ENCODE data around the gene UNC79. TPM values are rescaled to one million over a fixed set of nuclear protein-coding genes. Genes with fewer than 3 reads are reported as not detected.
A peak's percentile ranks its signal among the peaks of the same experiment; 100 is the strongest.

UNC79 gene
- total RNA-seq, 4 donors from 2014 or later, result under 0.01 to 0.23 (median 0.18) TPM

DNA sequence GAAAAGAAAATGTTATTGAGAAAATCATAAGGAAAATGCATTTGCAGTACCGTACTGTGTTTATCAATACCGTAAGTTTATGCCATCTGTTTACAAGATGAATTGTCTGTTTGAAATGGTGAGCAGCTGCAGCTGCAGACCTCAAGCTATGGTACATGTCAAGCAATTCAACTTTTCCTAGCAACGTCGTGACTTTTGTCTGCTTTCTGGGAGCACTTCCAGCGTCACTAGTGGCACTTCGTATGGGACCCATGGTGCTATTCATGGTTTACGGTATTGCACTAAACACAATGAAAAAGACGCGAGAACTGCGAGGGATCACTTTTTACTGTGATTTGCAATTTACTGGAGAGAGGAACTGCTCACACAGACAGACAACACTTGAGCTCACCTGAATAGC lies 160.8 kb downstream of the UNC79 start:
- no peaks in the 10 kb centered on the region for H3K4me1 ChIP-seq
- DNase-seq (ENCODE audit: extremely low spot score), result peak; percentile 78
- intact Hi-C loops (cut with DNase I), result no loop called here
- H3K36me3 ChIP-seq, result no peaks in the 10 kb centered on the region
- peaks cover 0 to 31% (median 0%) of the 10 kb centered on the region in 4 donors for H3K27me3 ChIP-seq
- no peaks in the 10 kb centered on the region for H3K9me3 ChIP-seq
- no peak overlapping the region for H3K27ac ChIP-seq (replicated peaks in 1 of 4)
- 40% methylated on average over 10 of the region's 10 CpGs for WGBS
- no peak for TF ChIP-seq EP300 (IDR thresholded peaks at IDR 0.05)
- TF ChIP-seq POLR2A (IDR thresholded peaks at IDR 0.05; ENCODE audit: low read depth), result no peak
- no peak for TF ChIP-seq POLR2AphosphoS5 (IDR thresholded peaks at IDR 0.05)
- no peak for TF ChIP-seq CTCF (IDR thresholded peaks at IDR 0.05)
- no peak overlapping the region for H3K4me3 ChIP-seq

- Histone ChIP-seq H3K27me3 (peaks cover 0 to 31% (median 0%) of the 10 kb centered on the region in 4 donors), H3K9me3 (no peaks in the 10 kb centered on the region), H3K36me3 (no peaks in the 10 kb centered on the region), H3K4me1 (no peaks in the 10 kb centered on the region), H3K27ac (replicated peaks in 1 of 4) (no peak overlapping the region), H3K4me3 (no peak overlapping the region)
- TF ChIP-seq EP300 (IDR thresholded peaks at IDR 0.05) (no peak), POLR2AphosphoS5 (IDR thresholded peaks at IDR 0.05) (peak in 1 of 2 donors; percentile 6)
- DNase-seq (ENCODE audit: extremely low spot score), result peak; percentile 57
- intact Hi-C loops (cut with DNase I), result no loop called here
- 46% methylated on average over 3 of the region's 3 CpGs for WGBS
These were observed 162.0 kb downstream of the UNC79 start for GRCh38 chr14:93592786-93593185.

GRCh38 chr14:93606091-93606490 lies 175.4 kb downstream of the UNC79 start:
- DNase-seq (ENCODE audit: extremely low spot score), result no peak
- no peak overlapping the region for H3K27ac ChIP-seq (replicated peaks in 1 of 4)
- peaks cover 0 to 9% (median 3%) of the 10 kb centered on the region in 4 donors for H3K9me3 ChIP-seq
- intact Hi-C loops (cut with DNase I), result no loop called here
- H3K36me3 ChIP-seq, result no peaks in the 10 kb centered on the region
- no peaks in the 10 kb centered on the region for H3K4me1 ChIP-seq
- H3K4me3 ChIP-seq, result no peak overlapping the region
- TF ChIP-seq EP300 (IDR thresholded peaks at IDR 0.05), result no peak
- TF ChIP-seq CTCF (IDR thresholded peaks at IDR 0.05), result no peak
- TF ChIP-seq POLR2AphosphoS5 (IDR thresholded peaks at IDR 0.05), result no peak
- TF ChIP-seq POLR2A (IDR thresholded peaks at IDR 0.05; ENCODE audit: low read depth), result no peak
- peaks cover 0 to 4% (median 0%) of the 10 kb centered on the region in 4 donors for H3K27me3 ChIP-seq

DNA sequence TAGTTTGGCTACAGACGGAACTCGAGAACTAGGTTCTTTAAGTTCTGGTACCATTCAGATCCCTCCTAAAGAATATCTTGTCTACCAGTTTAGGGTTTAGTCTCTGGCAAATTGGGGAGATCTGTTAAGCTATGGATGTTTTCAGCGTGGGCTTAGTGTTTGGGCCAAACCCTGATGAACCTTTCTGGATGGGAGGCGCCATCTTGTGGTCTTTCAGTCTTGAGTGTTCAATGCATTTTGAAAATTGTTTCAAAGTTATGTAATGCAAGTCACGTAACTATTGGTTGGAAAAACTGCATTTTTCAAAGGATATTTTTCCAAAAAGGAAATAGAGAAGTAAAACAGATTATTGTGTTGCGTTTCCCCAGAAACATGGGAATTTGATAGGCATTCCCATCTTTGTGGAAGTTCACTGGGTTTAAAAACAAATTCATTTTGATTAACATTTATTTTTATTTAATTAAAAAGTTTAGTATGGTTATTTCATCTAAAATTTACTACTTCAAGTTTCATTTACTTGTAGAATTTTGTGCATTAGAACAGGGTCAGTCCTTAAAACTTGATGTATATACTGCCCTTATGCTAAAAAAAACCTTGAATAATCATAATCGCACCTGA lies 188.5 kb downstream of the UNC79 start:
- Histone ChIP-seq H3K27me3 (no peaks in the 10 kb centered on the region), H3K9me3 (no peaks in the 10 kb centered on the region), H3K27ac (replicated peaks in 1 of 4) (no peak overlapping the region), H3K4me1 (no peaks in the 10 kb centered on the region), H3K4me3 (no peak overlapping the region), H3K36me3 (no peaks in the 10 kb centered on the region)
- DNase-seq (ENCODE audit: extremely low spot score), result no peak
- WGBS, result 45% methylated on average over 7 of the region's 7 CpGs
- intact Hi-C loops (cut with DNase I), result no loop called here
- TF ChIP-seq EP300 (IDR thresholded peaks at IDR 0.05) (no peak), CTCF (IDR thresholded peaks at IDR 0.05) (peak; percentile 18 to 45 (median 33)), POLR2A (IDR thresholded peaks at IDR 0.05; ENCODE audit: low read depth) (no peak)

DNA sequence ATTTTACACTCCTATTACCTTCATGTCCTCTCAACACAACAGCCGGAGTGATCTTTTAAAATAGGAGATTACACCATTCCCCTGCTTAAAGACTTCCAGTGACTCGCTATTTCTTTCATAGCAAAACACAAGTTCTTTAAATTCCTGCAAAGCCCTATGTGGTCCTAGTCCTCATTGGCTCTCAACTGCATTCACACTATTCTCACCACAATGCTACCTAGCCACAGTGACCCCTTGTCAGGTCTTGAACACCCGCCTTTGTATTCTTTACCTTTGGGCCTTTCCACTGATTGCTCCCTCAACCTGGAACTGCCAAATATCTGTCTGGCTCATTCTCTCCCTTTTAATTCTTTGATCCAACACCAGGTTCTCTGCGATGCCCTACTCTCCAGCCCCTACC lies 197.3 kb downstream of the UNC79 start:
- H3K4me1 ChIP-seq, result no peaks in the 10 kb centered on the region
- H3K27me3 ChIP-seq, result no peaks in the 10 kb centered on the region
- H3K36me3 ChIP-seq, result no peaks in the 10 kb centered on the region
- no peak overlapping the region for H3K27ac ChIP-seq (replicated peaks in 1 of 4)
- TF ChIP-seq POLR2AphosphoS5 (IDR thresholded peaks at IDR 0.05), result no peak
- TF ChIP-seq EP300 (IDR thresholded peaks at IDR 0.05), result no peak
- no peak for TF ChIP-seq POLR2A (IDR thresholded peaks at IDR 0.05; ENCODE audit: low read depth)
- no peak for TF ChIP-seq CTCF (IDR thresholded peaks at IDR 0.05)
- intact Hi-C loops (cut with DNase I), result no loop called here
- no peak overlapping the region for H3K4me3 ChIP-seq
- DNase-seq (ENCODE audit: extremely low spot score), result no peak
- 88% methylated on average over 4 of the region's 4 CpGs for WGBS
- no peaks in the 10 kb centered on the region for H3K9me3 ChIP-seq

All from esophagus muscularis mucosa (tissue), 4 donors.